ENCODE measurements around the gene TTC36. TPM values are rescaled to one million over a fixed set of nuclear protein-coding genes. Genes with fewer than 3 reads are reported as not detected.

The TTC36 gene
- total and polyA plus RNA-seq, 2 experiments from 2014 or later, result 0.40 to 1.0 TPM

DNA sequence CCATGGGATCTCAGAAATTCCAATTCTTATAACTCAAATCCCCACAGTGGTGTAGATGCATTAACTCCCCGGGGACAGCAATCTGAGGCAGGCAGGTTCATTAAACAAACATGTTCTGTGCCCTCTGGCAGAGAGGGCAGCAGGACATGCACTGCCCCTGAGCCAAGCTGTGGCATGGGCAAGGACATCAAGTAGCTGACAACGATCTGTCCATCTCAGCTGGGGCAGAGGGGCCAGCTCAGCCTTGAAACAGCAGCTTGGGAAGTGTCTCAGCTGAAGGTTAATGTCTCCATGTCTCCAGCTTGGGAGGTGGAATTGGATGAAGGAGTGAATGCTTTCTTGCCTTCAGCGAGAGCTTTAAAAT, 17.4 kb downstream of the TTC36 start:
- Mint-ChIP-seq H3K27me3 (ENCODE audit: insufficient read depth, low read depth, poor library complexity) (peaks cover 2% of the 10 kb centered on the region), H3K36me3 (ENCODE audit: low read depth) (peaks cover 9% of the 10 kb centered on the region; the same call in 2 of the 3 replicates), H3K27ac (no peak overlapping the region), H3K4me1 (no peaks in the 10 kb centered on the region), H3K4me3 (no peak overlapping the region), H3K9me3 (no peaks in the 10 kb centered on the region)
- Histone ChIP-seq H3K4me2 (no peak overlapping the region), H4K20me1 (replicated peaks; ENCODE audit: insufficient read depth) (no peaks in the 10 kb centered on the region), H2AFZ (no peak overlapping the region), H3F3A (replicated peaks; ENCODE audit: low read depth) (no peaks in the 10 kb centered on the region), H3K27me3 (ENCODE audit: insufficient read depth) (no peaks in the 10 kb centered on the region), H3K27ac (ENCODE audit: low read depth) (no peak overlapping the region), H3K36me3 (ENCODE audit: insufficient read depth) (no peaks in the 10 kb centered on the region), H3K4me1 (ENCODE audit: insufficient read depth) (no peaks in the 10 kb centered on the region), H3K4me3 (no peak overlapping the region), H3K9me2 (ENCODE audit: insufficient read depth) (no peaks in the 10 kb centered on the region), H3K79me2 (replicated peaks; ENCODE audit: insufficient read depth) (no peaks in the 10 kb centered on the region)
- TF ChIP-seq, protein P1, sequence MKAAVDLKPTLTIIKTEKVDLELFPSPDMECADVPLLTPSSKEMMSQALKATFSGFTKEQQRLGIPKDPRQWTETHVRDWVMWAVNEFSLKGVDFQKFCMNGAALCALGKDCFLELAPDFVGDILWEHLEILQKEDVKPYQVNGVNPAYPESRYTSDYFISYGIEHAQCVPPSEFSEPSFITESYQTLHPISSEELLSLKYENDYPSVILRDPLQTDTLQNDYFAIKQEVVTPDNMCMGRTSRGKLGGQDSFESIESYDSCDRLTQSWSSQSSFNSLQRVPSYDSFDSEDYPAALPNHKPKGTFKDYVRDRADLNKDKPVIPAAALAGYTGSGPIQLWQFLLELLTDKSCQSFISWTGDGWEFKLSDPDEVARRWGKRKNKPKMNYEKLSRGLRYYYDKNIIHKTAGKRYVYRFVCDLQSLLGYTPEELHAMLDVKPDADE (IDR thresholded peaks at IDR 0.05), result no peak
- TF ChIP-seq, protein P2, sequence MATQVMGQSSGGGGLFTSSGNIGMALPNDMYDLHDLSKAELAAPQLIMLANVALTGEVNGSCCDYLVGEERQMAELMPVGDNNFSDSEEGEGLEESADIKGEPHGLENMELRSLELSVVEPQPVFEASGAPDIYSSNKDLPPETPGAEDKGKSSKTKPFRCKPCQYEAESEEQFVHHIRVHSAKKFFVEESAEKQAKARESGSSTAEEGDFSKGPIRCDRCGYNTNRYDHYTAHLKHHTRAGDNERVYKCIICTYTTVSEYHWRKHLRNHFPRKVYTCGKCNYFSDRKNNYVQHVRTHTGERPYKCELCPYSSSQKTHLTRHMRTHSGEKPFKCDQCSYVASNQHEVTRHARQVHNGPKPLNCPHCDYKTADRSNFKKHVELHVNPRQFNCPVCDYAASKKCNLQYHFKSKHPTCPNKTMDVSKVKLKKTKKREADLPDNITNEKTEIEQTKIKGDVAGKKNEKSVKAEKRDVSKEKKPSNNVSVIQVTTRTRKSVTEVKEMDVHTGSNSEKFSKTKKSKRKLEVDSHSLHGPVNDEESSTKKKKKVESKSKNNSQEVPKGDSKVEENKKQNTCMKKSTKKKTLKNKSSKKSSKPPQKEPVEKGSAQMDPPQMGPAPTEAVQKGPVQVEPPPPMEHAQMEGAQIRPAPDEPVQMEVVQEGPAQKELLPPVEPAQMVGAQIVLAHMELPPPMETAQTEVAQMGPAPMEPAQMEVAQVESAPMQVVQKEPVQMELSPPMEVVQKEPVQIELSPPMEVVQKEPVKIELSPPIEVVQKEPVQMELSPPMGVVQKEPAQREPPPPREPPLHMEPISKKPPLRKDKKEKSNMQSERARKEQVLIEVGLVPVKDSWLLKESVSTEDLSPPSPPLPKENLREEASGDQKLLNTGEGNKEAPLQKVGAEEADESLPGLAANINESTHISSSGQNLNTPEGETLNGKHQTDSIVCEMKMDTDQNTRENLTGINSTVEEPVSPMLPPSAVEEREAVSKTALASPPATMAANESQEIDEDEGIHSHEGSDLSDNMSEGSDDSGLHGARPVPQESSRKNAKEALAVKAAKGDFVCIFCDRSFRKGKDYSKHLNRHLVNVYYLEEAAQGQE (IDR thresholded peaks at IDR 0.05; ENCODE audit: unreplicated experiment), result no peak
- TF ChIP-seq ZNF114 (CRISPR knock-in tag; IDR thresholded peaks at IDR 0.05) (no peak), CREB1 (CRISPR knock-in tag; IDR thresholded peaks at IDR 0.05; ENCODE audit: low read depth) (no peak), EZH2 (IDR thresholded peaks at IDR 0.05; ENCODE audit: low read depth, unreplicated experiment) (no peak), JUNB (IDR thresholded peaks at IDR 0.05; ENCODE audit: unreplicated experiment) (no peak), ZNF331 (CRISPR knock-in tag; IDR thresholded peaks at IDR 0.05; ENCODE audit: low read depth) (no peak), STAT1 (IDR thresholded peaks at IDR 0.05; ENCODE audit: unreplicated experiment) (no peak), NANOG (IDR thresholded peaks at IDR 0.05; ENCODE audit: borderline replicate concordance) (no peak), POLR2AphosphoS5 (IDR thresholded peaks at IDR 0.05; ENCODE audit: low read depth) (no peak), EZH2phosphoT487 (IDR thresholded peaks at IDR 0.05; ENCODE audit: unreplicated experiment) (no peak)
- TF ChIP-seq, protein P3, sequence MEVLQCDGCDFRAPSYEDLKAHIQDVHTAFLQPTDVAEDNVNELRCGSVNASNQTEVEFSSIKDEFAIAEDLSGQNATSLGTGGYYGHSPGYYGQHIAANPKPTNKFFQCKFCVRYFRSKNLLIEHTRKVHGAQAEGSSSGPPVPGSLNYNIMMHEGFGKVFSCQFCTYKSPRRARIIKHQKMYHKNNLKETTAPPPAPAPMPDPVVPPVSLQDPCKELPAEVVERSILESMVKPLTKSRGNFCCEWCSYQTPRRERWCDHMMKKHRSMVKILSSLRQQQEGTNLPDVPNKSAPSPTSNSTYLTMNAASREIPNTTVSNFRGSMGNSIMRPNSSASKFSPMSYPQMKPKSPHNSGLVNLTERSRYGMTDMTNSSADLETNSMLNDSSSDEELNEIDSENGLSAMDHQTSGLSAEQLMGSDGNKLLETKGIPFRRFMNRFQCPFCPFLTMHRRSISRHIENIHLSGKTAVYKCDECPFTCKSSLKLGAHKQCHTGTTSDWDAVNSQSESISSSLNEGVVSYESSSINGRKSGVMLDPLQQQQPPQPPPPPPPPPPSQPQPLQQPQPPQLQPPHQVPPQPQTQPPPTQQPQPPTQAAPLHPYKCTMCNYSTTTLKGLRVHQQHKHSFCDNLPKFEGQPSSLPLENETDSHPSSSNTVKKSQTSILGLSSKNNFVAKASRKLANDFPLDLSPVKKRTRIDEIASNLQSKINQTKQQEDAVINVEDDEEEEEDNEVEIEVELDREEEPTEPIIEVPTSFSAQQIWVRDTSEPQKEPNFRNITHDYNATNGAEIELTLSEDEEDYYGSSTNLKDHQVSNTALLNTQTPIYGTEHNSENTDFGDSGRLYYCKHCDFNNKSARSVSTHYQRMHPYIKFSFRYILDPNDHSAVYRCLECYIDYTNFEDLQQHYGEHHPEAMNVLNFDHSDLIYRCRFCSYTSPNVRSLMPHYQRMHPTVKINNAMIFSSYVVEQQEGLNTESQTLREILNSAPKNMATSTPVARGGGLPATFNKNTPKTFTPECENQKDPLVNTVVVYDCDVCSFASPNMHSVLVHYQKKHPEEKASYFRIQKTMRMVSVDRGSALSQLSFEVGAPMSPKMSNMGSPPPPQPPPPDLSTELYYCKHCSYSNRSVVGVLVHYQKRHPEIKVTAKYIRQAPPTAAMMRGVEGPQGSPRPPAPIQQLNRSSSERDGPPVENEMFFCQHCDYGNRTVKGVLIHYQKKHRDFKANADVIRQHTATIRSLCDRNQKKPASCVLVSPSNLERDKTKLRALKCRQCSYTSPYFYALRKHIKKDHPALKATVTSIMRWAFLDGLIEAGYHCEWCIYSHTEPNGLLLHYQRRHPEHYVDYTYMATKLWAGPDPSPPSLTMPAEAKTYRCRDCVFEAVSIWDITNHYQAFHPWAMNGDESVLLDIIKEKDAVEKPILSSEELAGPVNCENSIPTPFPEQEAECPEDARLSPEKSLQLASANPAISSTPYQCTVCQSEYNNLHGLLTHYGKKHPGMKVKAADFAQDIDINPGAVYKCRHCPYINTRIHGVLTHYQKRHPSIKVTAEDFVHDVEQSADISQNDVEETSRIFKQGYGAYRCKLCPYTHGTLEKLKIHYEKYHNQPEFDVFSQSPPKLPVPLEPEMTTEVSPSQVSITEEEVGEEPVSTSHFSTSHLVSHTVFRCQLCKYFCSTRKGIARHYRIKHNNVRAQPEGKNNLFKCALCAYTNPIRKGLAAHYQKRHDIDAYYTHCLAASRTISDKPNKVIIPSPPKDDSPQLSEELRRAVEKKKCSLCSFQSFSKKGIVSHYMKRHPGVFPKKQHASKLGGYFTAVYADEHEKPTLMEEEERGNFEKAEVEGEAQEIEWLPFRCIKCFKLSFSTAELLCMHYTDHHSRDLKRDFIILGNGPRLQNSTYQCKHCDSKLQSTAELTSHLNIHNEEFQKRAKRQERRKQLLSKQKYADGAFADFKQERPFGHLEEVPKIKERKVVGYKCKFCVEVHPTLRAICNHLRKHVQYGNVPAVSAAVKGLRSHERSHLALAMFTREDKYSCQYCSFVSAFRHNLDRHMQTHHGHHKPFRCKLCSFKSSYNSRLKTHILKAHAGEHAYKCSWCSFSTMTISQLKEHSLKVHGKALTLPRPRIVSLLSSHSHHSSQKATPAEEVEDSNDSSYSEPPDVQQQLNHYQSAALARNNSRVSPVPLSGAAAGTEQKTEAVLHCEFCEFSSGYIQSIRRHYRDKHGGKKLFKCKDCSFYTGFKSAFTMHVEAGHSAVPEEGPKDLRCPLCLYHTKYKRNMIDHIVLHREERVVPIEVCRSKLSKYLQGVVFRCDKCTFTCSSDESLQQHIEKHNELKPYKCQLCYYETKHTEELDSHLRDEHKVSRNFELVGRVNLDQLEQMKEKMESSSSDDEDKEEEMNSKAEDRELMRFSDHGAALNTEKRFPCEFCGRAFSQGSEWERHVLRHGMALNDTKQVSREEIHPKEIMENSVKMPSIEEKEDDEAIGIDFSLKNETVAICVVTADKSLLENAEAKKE (CRISPR knock-in tag; IDR thresholded peaks at IDR 0.05), result no peak
- TF ChIP-seq, protein P4, sequence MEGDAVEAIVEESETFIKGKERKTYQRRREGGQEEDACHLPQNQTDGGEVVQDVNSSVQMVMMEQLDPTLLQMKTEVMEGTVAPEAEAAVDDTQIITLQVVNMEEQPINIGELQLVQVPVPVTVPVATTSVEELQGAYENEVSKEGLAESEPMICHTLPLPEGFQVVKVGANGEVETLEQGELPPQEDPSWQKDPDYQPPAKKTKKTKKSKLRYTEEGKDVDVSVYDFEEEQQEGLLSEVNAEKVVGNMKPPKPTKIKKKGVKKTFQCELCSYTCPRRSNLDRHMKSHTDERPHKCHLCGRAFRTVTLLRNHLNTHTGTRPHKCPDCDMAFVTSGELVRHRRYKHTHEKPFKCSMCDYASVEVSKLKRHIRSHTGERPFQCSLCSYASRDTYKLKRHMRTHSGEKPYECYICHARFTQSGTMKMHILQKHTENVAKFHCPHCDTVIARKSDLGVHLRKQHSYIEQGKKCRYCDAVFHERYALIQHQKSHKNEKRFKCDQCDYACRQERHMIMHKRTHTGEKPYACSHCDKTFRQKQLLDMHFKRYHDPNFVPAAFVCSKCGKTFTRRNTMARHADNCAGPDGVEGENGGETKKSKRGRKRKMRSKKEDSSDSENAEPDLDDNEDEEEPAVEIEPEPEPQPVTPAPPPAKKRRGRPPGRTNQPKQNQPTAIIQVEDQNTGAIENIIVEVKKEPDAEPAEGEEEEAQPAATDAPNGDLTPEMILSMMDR (conservative IDR thresholded peaks at IDR 0.05; ENCODE audit: low read depth in 2 of 2), result no peak
- no peak for ATAC-seq
- no peak for DNase-seq (ENCODE audit: low spot score)

Data from GM23338 (cell line).